HG02642 (cell line): ENCODE data around the gene SARDH.

Source experiments
- ATAC-seq: cut with Tn5 transposase; IDR thresholded peaks from one replicate; pipeline ENCODE4 v1.9.1; 2021; ENCODE audit warnings: mild to moderate bottlenecking; ENCODE audit not compliant: unreplicated experiment, poor library complexity

SARDH gene

GRCh38 chr9:133734590-133735414 lies 3.4 kb downstream of the SARDH start:
- no peak for ATAC-seq

GRCh38 chr9:133733796-133734533 lies 4.2 kb downstream of the SARDH start:
- ATAC-seq, result no peak

DNA sequence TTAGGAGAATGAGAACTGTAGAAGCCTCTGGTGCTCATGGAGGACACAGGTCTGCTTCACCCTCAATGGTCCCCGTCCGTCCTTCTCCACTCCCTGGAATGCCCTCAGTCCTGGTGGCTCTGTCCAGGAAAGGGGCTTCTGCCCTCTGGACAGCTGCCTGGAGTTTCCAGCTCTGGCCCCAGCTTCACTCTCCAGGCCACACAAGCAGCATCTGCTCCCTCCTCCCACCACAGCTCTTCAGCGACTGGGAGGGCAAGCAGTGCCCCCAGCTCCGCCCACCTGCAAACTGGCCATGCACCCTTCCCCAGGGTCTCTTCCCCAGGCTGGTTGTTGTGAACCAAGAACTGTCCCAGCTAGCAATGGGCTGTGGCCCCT lies 4.7 kb downstream of the SARDH start:
- no peak for ATAC-seq

DNA sequence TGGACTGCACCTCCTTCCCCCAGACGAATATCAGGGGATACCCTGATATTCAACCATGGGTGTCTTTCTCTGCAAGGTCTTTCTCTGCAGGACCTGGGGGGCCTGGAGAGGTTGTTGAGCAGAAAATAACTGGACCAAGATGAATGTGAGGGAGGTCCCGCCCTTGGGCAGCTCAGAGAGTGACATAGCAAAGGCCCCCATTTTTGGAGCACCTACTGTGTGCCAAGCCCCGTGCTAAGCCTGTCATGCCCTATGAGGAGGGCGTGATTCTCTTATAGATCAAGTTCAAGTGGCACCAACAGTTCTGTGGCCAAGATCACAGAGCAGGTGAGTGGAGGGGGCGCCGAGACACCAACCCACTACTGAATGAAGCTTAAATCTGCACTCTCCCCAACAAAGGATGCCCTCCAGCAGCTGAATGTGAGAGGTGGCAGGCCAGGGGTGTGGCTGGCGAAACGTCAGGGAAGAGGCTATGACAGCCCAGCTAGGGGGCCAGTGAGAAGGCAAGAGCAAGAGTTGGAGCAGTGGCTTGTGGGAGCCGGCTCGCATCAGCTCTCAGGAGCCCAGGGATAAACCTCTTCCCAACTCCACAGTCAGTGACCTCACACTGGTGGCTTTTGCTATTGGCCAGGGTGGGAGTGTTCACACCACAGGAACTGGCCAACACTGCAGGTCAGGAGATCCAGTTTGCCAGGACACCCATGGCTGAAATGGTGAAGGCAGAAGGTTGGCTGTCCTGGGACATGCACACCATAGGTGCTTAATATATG lies 5.3 kb downstream of the SARDH start:
- ATAC-seq, result no peak

DNA sequence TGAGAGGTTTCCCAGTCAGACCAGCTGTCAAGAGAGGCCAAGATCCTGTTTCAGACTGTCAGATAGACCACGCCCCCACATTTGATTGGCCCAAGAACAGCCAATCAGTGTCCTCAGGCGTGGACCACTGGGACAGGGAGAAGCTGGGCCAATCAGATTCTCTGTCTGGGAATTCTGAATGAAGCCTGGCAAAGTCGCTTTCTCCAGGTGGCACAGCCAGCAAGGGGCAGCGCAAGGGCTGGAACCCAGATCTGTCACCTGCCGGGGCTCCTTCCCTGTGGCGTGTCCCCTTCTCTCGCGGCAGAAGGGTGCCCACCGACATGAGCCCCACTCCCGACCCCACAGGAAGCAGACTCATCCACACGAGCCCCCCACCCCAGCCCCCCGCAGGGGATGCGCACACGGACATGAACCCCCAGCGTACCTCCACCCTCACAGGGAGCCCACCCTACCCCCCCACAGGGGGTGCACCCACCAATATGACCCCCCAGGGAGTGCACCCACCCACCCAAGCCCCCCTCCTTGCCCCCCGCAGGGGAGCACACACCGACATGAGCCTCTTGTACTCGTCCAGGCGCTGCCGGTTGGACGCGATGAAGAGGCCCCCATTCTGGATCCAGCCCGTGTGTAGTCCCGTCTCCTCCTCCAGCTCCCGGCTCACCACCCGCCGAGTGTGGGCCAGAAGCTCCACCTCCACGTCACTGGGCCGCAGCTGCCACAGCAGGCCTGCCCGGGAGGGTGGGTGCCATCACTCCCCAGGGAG lies 6.1 kb downstream of the SARDH start:
- no peak for ATAC-seq

- no peak for ATAC-seq
Observed at GRCh38 chr9:133730994-133731715, 7.0 kb downstream of the SARDH start.

DNA sequence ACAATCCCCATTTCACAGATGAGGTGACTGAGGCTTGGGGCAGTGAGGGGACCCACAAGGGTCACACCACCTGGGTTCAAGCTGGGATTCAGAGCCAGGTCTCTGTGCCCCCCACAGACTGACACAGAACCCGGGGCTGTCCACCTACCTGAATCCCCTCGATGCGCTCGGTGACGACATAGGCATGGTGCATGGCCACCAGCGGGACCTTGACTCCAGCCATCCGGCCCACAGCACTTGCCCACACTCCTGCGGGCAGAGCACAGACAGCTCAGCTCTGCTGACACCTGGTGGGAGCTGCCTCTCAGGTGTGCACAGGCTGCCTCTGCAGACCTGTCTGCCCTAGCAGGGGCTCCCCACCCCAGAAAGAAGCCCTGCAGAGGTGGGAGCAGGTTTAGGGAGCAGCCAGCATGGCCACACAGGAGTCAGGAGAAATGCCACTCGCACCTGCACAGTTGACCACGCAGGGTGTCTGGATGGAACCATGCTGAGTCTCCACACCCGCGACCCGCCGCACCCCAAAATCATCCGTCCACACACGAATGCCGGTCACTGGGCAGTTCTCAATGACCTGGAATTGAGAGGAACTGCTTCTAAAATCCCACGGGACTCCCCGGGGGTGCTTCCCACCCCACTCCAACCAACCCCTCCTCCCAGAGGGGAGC lies 8.4 kb downstream of the SARDH start:
- ATAC-seq, result no peak

DNA sequence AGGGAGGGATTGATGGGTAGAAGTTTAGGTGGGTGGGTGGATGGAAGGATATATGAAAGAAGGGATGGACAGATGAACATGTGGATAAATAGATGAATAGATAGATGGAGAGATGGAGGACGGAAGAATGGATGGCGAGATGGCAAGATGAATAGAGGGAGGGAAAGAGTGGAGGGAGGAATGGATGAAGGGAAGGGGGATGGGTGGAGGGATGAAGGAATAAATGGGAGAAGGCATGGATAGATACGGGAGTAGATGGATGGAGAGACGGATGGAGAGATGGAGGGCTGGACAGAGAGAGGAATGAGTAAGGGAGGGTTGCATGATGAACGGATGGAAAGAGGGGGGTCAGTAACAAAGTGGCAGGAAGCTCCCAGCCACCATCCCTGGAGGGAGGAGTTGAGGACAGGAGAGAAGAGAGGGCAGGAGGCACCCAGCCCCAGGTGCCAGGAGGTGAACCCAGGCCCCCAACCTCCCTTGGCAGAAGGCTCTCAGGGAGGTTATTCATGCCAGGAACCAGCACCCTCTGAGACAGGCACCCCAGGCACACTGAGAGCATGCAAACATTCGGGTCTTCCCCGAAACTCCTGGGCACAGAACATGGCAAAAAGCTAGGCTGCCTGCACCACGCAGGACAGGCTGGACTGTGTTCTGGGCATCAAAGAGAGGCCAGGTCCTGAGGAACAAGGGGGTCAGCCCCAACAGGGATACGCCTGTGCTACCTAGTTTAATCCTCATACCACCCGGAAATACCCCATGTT lies 9.1 kb downstream of the SARDH start:
- ATAC-seq, result no peak

DNA sequence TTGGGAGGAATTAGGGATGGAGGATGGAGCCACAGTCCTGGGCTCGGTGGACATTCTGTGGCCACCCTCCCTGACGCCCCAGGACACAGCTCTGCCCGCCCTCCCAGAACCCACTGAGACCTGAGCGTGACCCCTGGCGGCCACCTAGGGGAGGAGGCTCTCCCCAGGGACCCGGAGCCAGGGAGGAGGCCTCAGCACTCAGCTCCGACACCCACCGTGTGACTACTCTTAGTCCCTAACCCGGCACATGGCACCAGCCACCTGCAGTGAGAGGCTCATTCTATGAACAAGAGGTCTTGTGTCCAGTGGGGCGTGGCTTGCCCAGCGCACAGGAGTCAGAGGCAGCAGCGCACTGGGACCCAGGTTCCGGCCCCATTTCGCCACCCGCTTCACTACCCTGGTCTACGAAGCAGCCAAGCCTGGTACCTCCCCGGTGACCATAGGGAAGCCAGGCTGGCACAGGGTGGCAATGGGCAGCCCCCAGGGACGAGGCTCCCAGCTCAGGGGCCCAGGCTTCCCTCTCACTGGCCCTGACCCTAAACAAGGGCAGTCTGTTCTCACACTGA lies 10.2 kb downstream of the SARDH start:
- no peak for ATAC-seq

DNA sequence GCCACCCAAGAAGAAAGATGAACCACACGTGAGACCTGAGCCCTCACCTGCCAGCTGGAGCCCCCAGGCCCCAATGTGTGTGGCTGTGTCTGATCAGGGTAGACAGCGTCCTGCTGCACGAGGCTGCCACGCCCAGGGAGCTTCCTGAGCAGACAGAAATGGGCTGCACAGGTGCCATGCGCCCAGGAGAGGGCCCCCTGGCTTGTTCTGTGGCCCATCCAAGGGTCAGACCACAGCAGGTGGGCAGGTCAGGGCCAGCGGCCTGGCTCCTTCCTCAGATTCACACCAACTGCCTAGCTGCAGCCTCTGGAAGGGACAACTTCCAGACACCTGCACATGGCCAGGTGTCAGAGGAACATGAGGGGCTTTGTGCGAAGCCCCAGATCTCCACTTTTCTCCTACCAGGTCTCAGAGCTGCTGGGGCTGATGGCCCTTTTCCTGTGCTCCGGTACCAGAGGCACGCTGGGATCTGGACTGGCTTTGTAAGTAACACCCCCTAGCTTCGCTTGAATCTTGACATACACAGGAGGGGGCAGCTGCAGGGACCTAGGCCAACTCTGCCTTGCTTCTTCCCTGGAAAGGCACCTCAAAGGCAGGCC lies 10.8 kb downstream of the SARDH start:
- no peak for ATAC-seq

DNA sequence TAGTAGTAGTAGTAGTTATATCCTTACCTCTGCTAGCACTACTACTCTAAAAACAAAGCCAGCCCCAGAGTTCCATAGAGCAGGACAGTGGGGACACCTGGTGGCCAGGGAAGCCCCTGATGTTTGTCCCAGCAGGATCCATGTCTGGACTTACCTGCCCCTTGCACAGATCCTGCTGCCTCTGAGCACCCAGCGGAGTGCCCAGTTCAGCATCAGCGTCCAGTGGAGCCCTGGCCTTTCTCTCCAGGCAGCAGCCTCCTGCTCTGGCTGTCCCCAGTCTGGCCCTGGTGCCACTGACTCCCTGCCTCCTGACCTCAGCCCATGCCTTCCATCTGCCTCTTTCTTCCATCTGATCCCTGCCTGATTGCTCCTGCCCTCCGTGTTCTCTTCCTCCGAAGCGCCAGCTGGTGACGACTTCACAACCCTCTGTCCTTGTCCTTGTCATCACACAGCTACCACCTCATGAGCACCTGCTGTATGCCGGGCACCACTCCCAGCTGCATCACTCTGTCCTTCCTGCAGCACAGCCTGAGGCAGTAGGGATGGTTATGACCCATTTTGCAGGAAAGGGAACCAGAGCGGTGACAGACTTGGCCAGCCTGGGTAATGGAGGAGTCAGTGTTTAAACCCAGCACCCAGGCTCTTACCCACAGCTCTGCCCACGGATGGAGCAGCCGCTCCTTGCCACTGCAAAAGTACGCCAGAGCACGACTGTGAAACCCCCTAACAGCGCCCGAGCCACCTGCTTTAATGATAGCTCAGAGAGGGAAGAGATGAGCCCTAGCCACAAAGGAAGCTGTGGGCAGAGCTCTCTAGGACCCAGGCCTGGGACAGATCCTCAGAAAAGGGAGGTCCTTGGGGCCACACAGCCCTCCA lies 11.5 kb downstream of the SARDH start:
- ATAC-seq, result no peak

- no peak for ATAC-seq
Observed at GRCh38 chr9:133725886-133726285, 12.3 kb downstream of the SARDH start.

GRCh38 chr9:133718563-133719315 lies 19.4 kb downstream of the SARDH start:
- ATAC-seq, result no peak

DNA sequence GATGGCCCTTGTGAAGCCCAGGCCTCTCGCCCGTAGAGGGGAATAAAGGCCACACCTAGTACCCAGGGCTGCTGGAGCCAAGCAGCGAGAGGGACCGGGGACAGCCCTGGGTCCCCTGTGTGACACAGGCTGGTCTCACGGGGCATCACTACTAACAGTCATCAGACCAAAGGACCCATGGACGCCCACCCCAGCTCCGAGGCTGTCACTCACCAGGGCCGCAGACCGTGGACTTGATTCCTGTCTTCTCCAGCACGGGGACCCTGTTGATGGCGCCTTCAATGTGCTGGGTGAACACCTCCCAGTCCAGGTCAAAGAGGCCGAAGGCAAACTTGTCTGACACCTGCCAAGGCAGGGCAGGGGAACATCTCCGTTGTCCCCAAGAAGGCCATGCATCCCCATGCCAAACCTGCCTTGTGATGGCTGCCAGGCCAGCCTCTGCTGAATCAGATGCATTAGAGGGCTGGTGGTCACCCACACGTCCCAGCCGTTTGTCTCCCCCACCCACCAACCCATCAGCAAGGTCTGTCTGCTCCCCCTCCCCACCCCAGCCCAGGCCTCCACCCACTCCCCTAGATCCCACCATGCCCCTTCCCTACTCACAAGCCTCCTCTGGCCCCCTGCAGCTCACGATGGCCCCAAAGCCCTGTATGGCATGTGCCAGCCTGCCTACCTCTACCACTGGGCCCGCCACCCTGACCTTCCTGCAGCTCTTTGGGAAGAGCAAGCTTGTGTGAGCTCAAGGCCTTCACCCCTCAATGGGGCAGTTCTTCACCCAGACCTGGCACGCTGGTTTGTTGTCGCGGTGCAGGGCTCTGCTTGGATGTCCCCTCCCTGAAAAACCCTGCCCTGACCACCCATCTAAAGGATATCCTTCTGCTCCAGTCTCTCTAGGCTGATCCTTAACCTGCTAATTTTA lies 20.8 kb downstream of the SARDH start:
- no peak for ATAC-seq

GRCh38 chr9:133716564-133717112 lies 21.5 kb downstream of the SARDH start:
- ATAC-seq, result no peak
